HG03460 (cell line): ENCODE results near the gene CFL1.
A peak's percentile ranks its signal among the peaks of the same experiment; 100 is the strongest.
"Not testable (repeated sequence)": the region's sequence is repeated elsewhere in the genome, so short reads cannot be mapped to it uniquely, and the experiment has no call there.

Experiments used
- ATAC-seq: cut with Tn5 transposase; IDR thresholded peaks from one replicate; pipeline ENCODE4 v1.9.1; 2021; ENCODE audit not compliant: unreplicated experiment

CFL1 gene

DNA sequence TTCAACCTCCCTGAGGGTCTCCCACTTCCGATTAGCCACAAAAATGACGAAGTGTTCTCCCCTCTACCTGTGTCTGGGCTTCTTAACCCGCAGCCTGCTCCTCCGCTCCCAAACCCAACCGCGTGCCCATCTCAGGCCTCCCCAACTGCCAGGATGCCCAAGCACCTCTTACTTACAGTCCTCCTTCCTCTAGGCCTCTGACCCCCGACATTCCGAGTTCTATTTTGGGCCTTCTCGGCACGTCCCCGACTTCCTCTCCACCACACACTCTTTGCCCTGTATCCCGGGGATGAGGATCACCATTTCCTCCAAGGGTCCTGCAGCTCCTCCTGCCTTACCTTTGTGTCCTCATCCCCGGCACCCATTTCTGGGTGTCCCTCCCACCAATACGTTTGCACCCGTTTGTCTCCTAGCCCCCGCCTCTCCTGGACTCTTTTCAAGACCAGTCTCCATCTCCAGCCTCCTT, 1.9 kb upstream of the CFL1 start:
- no peak for ATAC-seq

DNA sequence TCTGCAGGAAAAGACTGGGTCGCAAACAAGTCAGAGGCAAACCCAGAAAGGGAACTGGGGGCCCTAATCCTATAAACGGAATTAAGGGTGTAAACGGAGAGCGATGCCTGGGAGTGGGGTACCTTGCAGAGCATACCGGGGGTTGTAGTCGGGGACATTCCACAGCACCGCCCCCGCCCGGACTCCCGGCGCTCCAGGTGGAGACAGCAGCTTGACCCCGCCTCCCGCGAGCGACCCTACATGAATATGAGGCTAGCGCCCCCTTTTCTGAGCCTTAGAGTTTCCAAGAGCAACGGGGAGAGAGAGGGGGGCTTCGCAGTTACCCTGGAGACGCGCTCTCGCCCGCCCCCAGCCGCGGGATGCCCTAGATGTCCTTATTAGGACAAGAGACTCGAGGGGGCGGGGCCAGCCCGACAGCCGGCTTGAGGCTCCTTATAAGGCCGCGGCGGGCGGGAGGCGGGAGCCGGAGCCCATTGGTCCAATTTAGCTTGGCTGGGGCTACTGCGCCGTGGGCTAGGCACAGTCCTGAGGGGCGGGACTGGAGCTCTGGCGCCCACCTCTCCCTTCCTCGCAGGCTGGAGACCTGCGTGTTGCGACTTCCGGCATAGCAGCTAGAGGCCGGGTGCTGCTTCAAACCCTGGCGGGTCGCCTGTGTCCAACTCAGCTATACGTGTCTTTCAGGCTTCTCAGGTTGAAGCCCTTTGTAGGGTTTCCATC, 1.3 kb upstream of the CFL1 start:
- peak; percentile 42 for ATAC-seq

DNA sequence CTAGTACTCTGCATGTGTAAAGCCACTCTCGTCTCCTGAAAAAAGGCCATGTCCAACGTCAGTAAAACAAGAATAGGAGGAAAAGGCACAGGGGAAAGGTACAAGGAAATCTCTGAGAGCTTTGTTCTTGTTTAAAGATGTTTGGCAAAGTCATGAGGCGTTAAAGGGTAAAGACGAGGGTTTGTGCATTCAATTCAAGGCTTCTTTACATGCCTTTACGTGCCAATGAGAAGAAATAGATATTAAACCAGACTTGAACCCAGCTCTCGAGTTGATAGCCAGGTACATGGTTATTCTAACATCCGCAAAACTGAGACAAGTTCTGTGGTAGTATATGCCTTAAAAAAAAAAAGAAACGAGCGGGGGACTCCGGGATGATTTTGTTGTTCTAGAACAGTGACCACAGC, 704 bp upstream of the CFL1 start:
- no peak for ATAC-seq

DNA sequence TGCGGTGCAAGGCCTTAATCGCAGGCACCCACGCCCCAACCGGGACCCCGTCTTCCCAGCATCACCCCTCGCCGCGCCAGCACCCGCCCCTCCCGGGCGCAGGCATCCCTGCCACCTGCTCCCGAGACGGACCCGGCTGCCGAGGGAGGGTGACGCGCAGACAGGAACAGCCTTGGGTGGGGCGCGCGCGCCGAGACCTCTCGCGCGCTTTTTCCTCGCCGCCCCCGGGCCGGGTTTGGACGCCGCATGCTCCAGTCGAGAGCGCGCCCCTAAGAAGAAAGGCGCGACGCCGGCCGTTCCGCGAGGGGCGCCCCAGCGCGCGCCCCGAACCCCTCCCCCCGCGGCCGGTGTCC, 504 bp downstream of the CFL1 start:
- ATAC-seq: peak; percentile 1

DNA sequence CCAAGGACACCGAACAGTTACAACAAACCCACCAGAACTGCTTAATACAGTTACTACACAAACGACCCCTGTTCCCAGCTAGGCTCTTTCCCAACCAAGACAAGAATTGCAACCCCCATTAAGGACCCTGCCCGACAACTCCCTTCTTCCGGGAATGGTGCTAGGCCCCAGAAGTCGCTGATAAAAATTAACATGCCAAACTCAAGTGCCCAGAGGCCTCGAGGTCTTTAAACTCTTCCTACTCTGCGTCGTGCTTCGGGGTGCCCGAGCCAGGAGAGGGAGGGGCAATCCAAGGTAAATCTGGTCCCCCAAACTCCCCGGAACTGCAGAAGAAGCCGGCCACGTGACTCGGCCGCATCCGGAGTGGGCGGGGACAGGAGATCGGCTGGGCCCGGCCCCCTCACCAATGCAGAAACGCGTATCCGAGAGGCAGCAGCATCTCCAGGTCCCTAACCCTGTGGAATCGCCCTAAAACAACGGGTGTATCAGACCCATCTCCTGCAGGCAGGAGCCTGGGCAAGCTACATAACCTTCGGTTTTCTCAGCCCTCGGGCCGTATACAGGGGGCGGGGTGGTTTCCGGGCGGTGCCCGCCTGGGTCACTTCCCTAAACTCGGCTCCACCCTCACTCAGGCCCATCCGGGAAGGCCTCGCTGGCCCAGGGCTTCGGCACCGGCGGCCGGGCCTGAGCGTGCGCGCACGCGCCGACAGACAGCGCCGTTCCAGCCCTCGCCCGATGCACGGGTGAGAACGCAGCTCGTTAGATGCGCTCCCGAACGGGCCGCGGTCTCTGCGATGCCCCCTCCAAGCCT, 1.1 kb downstream of the CFL1 start:
- ATAC-seq: no peak

DNA sequence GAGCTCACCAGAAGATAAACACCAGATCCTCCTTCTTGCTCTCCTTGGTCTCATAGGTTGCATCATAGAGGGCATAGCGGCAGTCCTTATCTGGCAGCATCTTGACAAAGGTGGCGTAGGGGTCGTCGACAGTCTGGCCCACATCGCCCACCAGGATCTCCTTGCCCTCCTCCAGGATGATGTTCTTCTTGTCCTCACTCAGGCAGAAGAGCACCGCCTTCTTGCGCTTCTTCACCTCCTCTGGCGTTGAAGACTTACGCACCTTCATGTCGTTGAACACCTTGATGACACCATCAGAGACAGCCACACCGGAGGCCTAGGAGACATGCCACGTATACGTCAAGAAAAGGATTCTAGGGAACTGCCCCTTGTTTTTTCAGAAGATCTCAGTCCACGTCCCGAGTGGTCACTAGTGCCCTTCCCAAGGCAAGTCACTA, 2.0 kb downstream of the CFL1 start:
- no peak for ATAC-seq

DNA sequence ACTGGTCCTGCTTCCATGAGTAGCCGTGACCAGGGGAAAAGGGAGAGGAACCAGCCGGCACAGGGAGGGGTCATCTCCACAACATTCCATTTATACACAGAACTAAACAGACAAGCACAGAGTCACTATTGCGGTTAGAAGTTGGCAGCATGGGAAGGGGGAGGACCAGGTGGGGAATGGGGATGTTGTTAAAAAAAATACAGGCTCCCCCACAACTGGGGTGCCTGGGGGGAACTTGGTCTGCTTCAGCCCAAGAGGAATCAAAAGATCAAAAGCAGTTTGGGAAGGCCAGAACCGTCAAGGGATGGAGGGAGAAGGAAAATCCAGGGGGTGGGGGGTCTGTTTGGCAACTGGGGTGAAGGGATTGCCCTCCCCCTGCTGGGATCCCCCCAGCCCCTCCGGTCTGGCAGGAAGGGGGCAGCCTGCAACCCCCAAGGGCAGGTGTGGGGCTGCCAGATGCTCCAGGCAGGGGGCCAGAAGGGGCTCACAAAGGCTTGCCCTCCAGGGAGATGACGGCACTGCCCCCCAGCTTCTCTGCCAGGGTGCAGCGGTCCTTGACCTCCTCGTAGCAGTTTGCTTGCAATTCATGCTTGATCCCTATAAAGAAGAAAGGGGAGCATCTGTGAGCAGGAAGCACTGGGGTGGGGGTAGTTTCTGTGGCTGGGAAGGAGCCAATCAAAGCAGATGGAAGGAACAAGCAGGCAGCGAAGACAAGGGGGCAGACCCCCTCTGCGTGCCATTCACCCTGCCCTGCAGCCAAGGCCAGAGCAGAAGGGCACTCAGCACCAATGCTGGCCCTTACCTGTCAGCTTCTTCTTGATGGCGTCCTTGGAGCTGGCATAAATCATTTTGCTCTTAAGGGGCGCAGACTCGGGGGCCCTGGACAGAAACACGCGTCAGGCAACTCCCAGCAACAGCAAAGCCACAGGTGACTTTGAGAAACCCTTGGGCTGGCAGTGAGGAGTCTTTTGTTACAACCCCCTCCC, 2.8 kb downstream of the CFL1 start:
- ATAC-seq: no peak

DNA sequence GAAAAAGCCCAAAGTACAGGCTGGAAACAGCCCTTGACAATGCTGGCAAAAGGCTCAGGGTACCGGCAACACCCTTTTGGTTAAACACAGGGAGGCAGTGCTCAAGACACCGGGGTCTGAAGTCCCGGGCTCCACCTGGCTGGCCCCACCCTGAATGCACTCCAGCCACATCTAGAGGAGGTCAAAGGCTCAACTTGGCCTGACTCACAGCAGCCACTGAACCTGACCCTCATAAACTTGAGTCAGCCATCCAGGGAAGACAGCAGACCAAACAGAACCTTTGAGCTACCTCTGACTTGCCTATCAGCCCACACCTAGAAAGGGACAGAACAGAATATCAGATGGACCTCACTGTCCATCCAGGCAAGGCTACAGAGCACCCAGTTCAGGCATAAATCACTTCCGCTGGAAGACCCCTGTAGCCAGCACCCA, 3.8 kb downstream of the CFL1 start:
- ATAC-seq: no peak

DNA sequence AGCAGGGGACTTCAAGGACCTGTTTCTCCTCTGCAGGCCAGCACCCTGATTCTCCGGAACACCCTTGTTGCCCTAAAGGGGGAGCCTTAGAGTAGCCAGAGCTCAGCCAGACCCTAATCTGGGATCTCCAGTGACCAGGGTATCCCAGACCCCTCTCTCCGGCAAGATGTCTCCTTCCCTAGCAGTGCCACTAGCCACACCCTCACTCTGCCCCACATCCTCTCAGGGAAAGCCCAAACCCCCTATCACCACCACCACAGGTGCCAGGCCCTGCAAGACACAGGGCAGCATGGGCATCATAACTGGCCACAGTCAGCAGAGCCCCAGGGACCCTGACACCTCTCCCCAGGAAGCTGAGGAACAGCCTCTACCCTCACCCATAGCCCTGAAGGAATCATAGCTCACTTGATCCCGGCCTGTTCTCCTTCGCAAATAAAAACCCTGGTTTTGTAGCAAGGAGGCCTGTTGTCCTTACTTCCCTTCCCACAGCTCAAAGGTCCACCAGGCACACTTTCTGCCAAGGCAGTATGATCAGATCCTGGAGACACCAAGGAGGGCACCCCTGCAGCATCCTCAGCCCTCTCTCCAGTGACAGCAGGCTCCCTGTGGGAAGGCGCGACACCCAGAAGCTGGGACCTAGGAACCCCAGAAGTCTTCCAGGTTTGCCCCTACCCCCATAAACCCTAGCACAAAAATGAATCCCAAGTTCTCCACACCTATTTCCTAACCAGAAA, 4.6 kb downstream of the CFL1 start:
- ATAC-seq: no peak

DNA sequence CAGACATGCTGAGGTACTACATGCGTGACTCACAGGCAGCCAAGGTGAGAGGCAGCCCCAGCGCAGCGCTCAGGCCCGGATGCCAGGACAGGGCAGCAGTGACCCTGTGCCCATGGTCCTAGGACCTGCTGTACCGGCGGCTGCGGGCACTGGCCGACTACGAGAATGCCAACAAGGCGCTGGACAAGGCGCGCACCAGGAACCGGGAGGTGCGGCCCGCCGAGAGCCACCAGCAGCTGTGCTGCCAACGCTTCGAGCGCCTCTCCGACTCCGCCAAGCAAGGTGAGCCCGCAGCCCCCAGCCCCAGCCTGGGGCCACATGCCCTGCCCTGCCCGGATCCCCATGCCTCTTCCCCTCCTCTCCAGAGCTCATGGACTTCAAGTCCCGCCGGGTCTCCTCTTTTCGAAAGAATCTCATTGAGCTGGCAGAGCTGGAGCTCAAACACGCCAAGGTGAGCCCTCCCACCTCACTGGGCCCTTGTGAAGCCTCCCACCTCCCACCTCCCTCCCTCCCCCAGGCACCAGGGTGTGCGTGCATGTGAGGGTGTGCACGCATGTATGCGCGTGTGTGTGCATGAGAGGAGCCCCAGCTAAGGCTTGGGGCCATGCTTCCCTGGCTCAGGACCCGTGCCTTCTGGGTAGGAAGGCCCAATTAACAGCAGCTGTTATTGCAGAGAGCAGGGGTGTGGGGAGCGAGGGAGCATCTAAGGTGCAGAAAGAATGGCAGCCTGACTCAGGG, 5.3 kb downstream of the CFL1 start:
- no peak for ATAC-seq

DNA sequence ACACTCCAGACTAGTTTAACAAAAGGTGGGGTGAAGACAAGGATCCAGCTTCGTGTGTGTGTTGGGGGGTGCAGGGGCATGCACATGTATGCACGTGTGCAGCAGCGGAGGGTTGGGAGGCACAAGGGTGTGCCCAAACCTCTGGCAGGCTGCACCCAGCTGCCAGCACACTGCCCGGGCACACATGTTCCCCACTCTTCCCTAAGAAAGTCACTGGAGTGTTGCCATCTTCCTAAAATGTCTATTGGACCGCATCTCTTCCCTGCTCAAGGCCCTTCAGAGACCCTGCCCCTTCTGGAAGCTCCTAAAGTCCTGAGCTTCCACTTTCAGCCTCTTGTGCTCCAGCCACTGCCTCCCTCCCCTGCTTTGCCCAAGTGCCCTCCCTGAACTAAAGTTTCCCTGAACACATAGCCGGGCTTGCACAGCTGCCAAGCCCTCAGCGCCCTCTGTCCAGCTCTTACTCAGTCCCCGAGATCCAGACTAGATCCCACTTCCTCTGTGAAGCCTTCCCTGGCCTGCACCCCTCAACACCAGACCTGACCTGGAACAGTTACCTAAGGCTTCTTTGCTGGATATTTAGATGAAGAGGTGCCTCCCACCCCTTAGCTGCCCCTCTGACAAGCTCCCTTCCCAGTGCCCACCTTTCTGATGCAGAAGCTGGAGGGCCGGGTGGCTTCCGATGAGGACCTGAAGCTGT, 6.0 kb downstream of the CFL1 start:
- ATAC-seq: no peak

DNA sequence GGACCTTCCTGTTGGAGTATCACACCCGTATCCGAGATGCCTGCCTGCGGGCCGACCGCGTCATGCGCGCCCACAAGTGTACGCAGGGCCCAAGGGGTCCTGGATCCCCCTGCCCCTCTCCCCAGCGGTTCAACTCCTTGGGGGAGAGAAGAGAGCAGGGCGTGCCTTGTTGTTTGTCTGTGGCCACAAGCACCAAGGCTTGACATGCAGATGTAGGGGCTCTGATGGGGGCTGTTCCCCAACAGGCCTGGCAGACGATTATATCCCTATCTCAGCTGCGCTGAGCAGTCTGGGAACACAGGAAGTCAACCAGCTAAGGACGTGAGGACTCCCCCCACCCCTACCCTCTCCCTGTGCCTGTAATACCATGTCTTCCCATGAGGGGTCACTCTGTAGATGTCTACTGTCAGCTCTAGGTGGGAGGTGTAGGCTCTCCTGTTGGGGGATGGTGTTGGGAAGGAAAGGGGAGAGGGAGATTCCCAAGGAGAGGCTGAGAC, 6.8 kb downstream of the CFL1 start:
- no peak for ATAC-seq

DNA sequence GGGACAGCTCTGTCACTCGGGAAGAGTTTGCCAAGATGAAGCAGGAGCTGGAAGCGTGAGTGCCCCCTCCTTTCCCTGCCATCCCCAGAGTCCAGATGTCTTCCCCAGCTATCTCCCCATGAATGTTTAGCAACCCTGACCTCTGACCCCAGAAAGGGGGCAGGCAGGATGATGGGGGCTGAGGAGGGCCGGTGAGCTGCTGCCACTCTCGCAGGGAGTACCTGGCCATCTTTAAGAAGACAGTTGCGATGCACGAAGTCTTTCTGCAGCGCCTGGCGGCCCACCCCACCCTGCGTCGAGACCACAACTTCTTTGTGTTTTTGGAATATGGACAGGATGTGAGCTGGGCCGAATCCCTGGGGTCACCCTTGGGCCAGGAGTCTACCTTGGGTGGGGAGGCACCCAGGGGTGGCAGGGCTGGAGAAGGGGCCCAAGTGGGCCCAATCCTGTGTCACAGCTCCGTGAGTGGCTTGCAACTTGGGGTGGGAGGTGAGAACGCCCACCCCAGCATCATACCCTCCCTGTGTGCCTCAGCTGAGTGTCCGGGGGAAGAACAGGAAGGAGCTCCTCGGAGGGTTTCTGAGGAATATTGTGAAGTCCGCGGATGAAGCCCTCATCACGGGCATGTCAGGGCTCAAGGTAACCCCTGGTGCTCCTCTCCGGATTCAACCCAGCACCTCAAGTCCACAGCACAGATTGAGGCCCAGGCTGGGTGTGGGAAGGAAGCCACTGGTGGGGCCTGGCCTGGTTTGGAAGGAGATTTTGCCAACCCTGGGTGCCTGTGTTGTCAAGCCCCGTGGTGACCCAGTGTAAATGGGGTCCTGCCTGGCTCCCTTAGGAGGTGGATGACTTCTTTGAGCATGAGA, 7.5 kb downstream of the CFL1 start:
- no peak for ATAC-seq

DNA sequence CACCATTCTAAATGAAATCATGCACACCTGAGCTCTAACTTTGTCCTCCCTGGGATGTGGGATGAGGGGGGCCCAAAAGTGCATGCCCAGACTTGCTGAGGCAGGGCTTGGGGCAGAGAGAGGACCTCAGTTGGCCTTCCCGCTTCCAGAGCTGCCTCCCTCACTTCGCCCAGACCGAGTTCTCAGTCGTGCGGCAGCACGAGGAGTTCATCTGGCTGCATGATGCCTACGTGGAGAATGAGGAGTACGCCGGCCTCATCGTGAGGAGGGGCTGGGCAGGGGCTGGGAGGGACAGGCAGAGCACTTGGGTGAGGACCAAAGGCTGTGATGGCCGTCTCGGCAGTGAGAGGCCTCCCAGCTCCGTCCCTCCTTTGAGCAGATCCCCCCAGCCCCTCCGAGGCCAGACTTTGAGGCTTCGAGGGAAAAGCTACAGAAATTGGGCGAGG, 8.2 kb downstream of the CFL1 start:
- ATAC-seq: no peak

DNA sequence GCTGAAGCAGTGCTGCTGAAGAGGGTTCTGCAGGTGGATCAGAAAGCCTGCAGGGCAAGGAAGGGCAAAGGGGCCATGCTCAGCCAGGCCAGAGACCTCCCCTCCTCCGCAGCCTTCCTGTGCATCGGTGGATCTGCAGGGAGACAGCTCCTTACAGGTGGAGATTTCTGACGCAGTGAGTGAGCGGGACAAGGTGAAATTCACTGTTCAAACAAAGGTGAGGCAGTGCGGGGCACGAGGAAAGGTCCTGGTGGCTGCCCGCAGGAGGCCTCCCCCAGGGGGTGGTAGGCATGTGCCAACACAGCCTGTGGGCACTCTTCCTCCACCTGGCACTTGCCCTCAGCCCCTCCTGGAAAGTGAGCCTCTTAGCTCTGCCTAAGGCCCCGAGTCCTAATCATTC, 8.6 kb downstream of the CFL1 start:
- no peak for ATAC-seq

DNA sequence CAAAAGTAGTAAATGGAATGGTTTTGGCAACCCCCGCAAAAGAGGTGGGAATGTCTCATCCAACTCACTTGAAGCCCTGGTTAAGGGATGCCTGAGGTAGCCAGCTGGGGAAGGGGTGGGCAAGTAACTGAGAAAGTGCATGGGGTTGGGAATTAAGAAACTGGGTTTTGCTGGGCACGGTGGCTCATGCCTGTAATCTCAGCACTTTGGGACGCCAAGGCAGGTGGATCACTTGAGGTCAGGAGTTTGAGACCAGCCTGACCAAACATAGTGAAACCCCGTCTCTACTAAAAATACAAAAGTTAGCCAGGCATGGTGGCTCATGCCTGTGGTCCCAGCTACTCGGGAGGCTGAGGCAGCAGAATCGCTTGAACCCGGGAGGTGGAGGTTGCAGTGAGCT, 9.3 kb downstream of the CFL1 start:
- ATAC-seq: not testable (repeated sequence)

DNA sequence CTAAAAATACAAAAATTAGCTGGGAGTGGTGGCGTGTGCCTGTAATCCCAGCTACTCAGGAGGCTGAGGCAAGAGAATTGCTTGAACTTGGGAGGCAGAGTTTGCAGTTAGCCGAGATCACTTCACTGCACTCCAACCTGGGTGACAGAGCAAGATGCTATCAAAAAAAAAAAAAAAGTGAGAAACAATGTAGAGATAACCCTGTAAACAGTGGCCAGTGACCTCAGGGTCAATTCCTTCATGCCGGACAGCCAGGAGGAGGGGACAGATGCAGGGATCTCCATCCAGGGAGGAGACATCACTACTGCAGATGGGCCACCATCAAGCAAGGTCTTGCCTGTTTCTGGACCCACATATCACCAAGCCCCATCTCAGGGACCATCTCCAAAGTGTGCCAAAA, 10.2 kb downstream of the CFL1 start:
- no peak for ATAC-seq

DNA sequence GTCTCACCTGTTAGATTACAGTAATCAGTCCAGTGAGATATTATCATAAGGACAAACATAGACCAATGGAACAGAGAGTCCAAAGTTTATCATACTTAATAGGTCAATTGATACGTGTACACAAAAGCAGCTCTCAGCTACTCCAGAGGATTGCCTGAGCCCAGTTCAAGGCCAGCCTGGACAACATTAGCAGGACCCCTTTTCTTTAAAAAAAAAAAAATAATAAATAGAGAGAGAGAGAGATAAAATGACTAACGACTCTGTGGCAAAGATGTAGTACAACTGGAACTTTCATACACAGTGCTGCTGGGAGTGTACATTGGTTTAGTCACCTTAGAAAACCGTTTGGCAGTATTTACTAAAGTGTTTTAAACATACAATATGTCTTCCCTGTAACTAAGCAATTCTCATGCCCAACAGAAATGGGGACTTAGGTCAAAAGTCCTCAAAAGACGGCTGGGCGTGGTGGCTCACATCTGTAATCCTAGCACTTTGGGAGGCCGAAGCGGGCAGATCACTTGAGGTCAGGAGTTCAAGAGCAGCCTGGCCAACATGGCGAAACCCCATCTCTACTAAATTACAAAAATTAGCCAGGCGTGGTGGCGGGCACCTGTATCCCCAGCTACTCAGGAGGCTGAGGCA, 13.6 kb downstream of the CFL1 start:
- no peak for ATAC-seq
